ENCODE results near the gene TPP1.

TPP1 gene

DNA sequence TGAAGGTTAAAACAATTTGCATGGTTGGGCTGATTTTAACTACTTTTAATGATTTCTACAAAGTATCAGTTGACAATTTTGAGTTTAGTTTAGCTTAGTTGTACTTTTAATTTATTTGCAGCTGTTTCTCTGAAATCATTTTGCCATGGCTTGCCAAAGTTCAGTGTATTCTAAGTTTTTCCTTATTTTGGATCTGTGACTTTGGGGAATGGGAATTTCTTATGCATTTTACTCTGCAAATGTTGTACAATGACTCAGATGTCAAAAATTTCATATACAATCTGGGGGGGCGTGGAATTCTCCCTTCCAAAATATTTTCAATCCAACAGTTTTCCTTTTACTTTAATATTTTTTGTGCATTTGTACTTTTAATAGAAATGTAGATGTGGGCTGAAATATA, 45.3 kb upstream of the TPP1 start:
- Histone ChIP-seq H3K9me2 (replicated peaks; ENCODE audit: insufficient read depth, low read length) (no peaks in the 10 kb centered on the region), H3K36me3 (replicated peaks; ENCODE audit: insufficient read depth, low read length) (no peaks in the 10 kb centered on the region), H4K20me1 (ENCODE audit: insufficient read depth, low read length) (no peaks in the 10 kb centered on the region), H3K4me1 (ENCODE audit: low read length) (no peaks in the 10 kb centered on the region), H3K9me3 (replicated peaks; ENCODE audit: insufficient read depth, low read length) (no peaks in the 10 kb centered on the region), H2AFZ (ENCODE audit: low read length) (no peak overlapping the region), H3K27me3 (replicated peaks; ENCODE audit: insufficient read depth, low read length) (peaks cover 9% of the 10 kb centered on the region; the same call in 1 of the 2 replicates), H3K4me3 (ENCODE audit: low read length) (no peak overlapping the region), H3K9ac (ENCODE audit: low read length) (no peak overlapping the region), H3K79me2 (ENCODE audit: low read length) (no peaks in the 10 kb centered on the region), H3K27ac (ENCODE audit: low read length) (no peak overlapping the region), H3K4me2 (ENCODE audit: low read depth, low read length) (no peak overlapping the region), H3F3A (ENCODE audit: insufficient read depth, low read length) (no peaks in the 10 kb centered on the region)
- DNase-seq: no peak
- TF ChIP-seq EZH2 (optimal IDR thresholded peaks at IDR 0.05; ENCODE audit: low read depth, low read length) (no peak), EZH2phosphoT487 (IDR thresholded peaks at IDR 0.05; ENCODE audit: low read length) (no peak)
- TF ChIP-seq, protein P1, sequence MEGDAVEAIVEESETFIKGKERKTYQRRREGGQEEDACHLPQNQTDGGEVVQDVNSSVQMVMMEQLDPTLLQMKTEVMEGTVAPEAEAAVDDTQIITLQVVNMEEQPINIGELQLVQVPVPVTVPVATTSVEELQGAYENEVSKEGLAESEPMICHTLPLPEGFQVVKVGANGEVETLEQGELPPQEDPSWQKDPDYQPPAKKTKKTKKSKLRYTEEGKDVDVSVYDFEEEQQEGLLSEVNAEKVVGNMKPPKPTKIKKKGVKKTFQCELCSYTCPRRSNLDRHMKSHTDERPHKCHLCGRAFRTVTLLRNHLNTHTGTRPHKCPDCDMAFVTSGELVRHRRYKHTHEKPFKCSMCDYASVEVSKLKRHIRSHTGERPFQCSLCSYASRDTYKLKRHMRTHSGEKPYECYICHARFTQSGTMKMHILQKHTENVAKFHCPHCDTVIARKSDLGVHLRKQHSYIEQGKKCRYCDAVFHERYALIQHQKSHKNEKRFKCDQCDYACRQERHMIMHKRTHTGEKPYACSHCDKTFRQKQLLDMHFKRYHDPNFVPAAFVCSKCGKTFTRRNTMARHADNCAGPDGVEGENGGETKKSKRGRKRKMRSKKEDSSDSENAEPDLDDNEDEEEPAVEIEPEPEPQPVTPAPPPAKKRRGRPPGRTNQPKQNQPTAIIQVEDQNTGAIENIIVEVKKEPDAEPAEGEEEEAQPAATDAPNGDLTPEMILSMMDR (IDR thresholded peaks at IDR 0.05; ENCODE audit: low read length): no peak

GRCh38 chr11:6663794-6664469, 44.7 kb upstream of the TPP1 start:
- Histone ChIP-seq H3K9me2 (replicated peaks; ENCODE audit: insufficient read depth, low read length) (no peaks in the 10 kb centered on the region), H3F3A (ENCODE audit: insufficient read depth, low read length) (no peaks in the 10 kb centered on the region), H3K4me2 (ENCODE audit: low read depth, low read length) (no peak overlapping the region), H3K9ac (ENCODE audit: low read length) (no peak overlapping the region), H3K4me3 (ENCODE audit: low read length) (no peak overlapping the region), H3K9me3 (replicated peaks; ENCODE audit: insufficient read depth, low read length) (no peaks in the 10 kb centered on the region), H4K20me1 (ENCODE audit: insufficient read depth, low read length) (no peaks in the 10 kb centered on the region), H3K36me3 (replicated peaks; ENCODE audit: insufficient read depth, low read length) (no peaks in the 10 kb centered on the region), H2AFZ (ENCODE audit: low read length) (no peak overlapping the region), H3K27ac (ENCODE audit: low read length) (no peak overlapping the region), H3K79me2 (ENCODE audit: low read length) (no peaks in the 10 kb centered on the region), H3K27me3 (replicated peaks; ENCODE audit: insufficient read depth, low read length) (peaks cover 15% of the 10 kb centered on the region), H3K4me1 (ENCODE audit: low read length) (no peaks in the 10 kb centered on the region)
- no peak for DNase-seq
- TF ChIP-seq, protein P1 (IDR thresholded peaks at IDR 0.05; ENCODE audit: low read length): no peak
- TF ChIP-seq EZH2 (optimal IDR thresholded peaks at IDR 0.05; ENCODE audit: low read depth, low read length) (no peak), EZH2phosphoT487 (IDR thresholded peaks at IDR 0.05; ENCODE audit: low read length) (no peak)

DNA sequence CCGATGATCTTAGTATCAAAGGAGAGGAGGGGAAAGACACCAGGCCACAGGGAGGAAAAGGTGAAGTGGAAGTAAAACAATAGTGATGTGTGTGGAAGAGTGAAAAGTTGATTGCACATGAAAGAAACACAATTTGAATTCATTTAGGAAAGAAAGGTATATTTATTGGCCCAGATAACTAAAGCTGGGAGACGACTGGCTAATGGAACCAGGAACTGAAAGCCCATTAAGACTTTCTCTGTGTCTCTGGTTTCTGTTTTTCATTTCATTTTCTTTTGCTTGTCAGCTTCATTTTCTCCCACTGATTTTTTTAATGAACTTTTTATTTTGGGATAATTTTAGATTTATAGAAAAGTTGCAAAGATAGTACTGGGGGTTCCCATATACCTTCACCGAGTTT, 41.5 kb upstream of the TPP1 start:
- H3K4me2 ChIP-seq (ENCODE audit: low read depth, low read length): no peak overlapping the region
- H3K9me3 ChIP-seq (replicated peaks; ENCODE audit: insufficient read depth, low read length): no peaks in the 10 kb centered on the region
- no peak overlapping the region for H2AFZ ChIP-seq (ENCODE audit: low read length)
- no peaks in the 10 kb centered on the region for H3F3A ChIP-seq (ENCODE audit: insufficient read depth, low read length)
- H3K9ac ChIP-seq (ENCODE audit: low read length): no peak overlapping the region
- no peak overlapping the region for H3K27ac ChIP-seq (ENCODE audit: low read length)
- peaks cover 45% of the 10 kb centered on the region for H3K27me3 ChIP-seq (replicated peaks; ENCODE audit: insufficient read depth, low read length)
- H3K4me1 ChIP-seq (ENCODE audit: low read length): no peaks in the 10 kb centered on the region
- H3K4me3 ChIP-seq (ENCODE audit: low read length): no peak overlapping the region
- no peaks in the 10 kb centered on the region for H3K79me2 ChIP-seq (ENCODE audit: low read length)
- no peaks in the 10 kb centered on the region for H3K9me2 ChIP-seq (replicated peaks; ENCODE audit: insufficient read depth, low read length)
- TF ChIP-seq, protein P1 (IDR thresholded peaks at IDR 0.05; ENCODE audit: low read length): no peak
- TF ChIP-seq EZH2phosphoT487 (IDR thresholded peaks at IDR 0.05; ENCODE audit: low read length): no peak
- no peak for TF ChIP-seq EZH2 (optimal IDR thresholded peaks at IDR 0.05; ENCODE audit: low read depth, low read length)
- no peak for DNase-seq
- H4K20me1 ChIP-seq (ENCODE audit: insufficient read depth, low read length): no peaks in the 10 kb centered on the region
- no peaks in the 10 kb centered on the region for H3K36me3 ChIP-seq (replicated peaks; ENCODE audit: insufficient read depth, low read length)
